ENCODE measurements around the gene JAG2.

Gene JAG2

GRCh38 chr14:105200074-105200473 is 31.5 kb upstream of the JAG2 start:
- no peak for DNase-seq (ENCODE audit: low read depth)
- no peak for TF ChIP-seq CTCF (conservative IDR thresholded peaks at IDR 0.05; ENCODE audit: low read length)
- no peak overlapping the region for H3K4me3 ChIP-seq (ENCODE audit: low read length)

GRCh38 chr14:105199093-105199492 is 30.5 kb upstream of the JAG2 start:
- no peak for TF ChIP-seq CTCF (conservative IDR thresholded peaks at IDR 0.05; ENCODE audit: low read length)
- H3K4me3 ChIP-seq (ENCODE audit: low read length), result no peak overlapping the region
- no peak for DNase-seq (ENCODE audit: low read depth)

- no peak for TF ChIP-seq CTCF (conservative IDR thresholded peaks at IDR 0.05; ENCODE audit: low read length)
- no peak for DNase-seq (ENCODE audit: low read depth)
Observed at GRCh38 chr14:105198588-105198987, 30.0 kb upstream of the JAG2 start.

GRCh38 chr14:105197211-105197641 is 28.6 kb upstream of the JAG2 start:
- TF ChIP-seq CTCF (conservative IDR thresholded peaks at IDR 0.05; ENCODE audit: low read length), result no peak
- DNase-seq (ENCODE audit: low read depth), result peak; percentile 65
- H3K4me3 ChIP-seq (ENCODE audit: low read length), result no peak overlapping the region

More at GRCh38 chr14:105198588-105198987, 30.0 kb upstream of the JAG2 start:
- H3K4me3 ChIP-seq (ENCODE audit: low read length), result no peak overlapping the region

- no peak for TF ChIP-seq CTCF (conservative IDR thresholded peaks at IDR 0.05; ENCODE audit: low read length)
- no peak for DNase-seq (ENCODE audit: low read depth)
- no peak overlapping the region for H3K4me3 ChIP-seq (ENCODE audit: low read length)
Observed at GRCh38 chr14:105196265-105196960, 27.8 kb upstream of the JAG2 start.

- DNase-seq (ENCODE audit: low read depth), result no peak
- no peak overlapping the region for H3K4me3 ChIP-seq (ENCODE audit: low read length)
- no peak for TF ChIP-seq CTCF (conservative IDR thresholded peaks at IDR 0.05; ENCODE audit: low read length)
Observed at GRCh38 chr14:105195522-105196264, 27.1 kb upstream of the JAG2 start.

- TF ChIP-seq CTCF (conservative IDR thresholded peaks at IDR 0.05; ENCODE audit: low read length), result no peak
- no peak overlapping the region for H3K4me3 ChIP-seq (ENCODE audit: low read length)
- no peak for DNase-seq (ENCODE audit: low read depth)
Observed at GRCh38 chr14:105195051-105195450, 26.5 kb upstream of the JAG2 start.

Measured in AG10803 (cell line).